Neural cell (in vitro differentiated cells): Measurements from ENCODE around the gene WHAMM.

Source experiments
- EZH2 ChIP-seq: fragments of 200-600, 300-800 bp; shearing (Covaris generic), sonication (generic); IDR thresholded peaks from 2 replicates; pipeline ENCODE4 v1.6.1; 2014; ENCODE audit warnings: antibody characterized with exemption, low read length, borderline replicate concordance, mild to moderate bottlenecking; ENCODE audit not compliant: insufficient read depth, poor library complexity, severe bottlenecking
- TF ChIP-seq, protein P1 (sequence below): fragments of 450-650 bp; IDR thresholded peaks from 2 replicates; pipeline ENCODE4 v1.5.1; 2014; ENCODE audit warnings: antibody characterized with exemption, mild to moderate bottlenecking, moderate library complexity; ENCODE audit not compliant: poor library complexity, severe bottlenecking

DNA sequence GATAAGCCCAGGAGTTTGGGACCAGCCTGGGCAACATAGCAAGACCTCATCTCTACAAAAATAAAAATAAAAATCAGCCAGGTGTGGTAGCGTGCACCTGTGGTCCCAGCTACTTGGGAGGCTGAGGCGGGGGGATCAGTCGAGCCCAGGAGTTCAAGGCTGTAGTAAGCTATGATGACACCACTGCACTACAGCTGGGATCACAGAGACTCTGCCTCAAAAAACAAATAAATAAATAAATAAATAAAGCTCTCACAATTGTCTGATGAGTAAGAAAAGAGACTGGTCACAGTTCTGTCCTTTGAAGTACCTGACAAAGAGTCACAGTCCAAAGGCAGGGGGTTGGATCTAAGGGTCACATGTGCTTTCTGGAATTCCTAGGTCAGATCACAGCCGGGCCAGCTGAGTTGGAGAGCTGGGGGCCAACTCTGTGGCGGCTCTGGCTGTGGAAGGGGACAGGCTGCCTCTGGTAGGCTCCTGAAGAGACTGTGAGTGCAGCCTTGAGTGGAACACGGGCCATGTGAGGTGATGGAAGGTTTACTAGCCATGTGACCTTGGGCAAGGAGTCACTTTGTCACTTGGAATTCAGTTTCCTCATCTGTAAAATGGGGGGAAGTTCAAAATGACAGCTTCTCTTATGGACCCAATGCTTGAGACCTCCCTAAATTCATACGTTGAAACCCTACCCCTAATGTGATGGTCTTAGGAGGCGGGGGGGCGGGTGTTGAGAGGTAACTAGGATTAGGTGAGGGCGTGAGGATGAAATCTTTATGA lies 47.2 kb downstream of the WHAMM start:
- TF ChIP-seq, protein P1, sequence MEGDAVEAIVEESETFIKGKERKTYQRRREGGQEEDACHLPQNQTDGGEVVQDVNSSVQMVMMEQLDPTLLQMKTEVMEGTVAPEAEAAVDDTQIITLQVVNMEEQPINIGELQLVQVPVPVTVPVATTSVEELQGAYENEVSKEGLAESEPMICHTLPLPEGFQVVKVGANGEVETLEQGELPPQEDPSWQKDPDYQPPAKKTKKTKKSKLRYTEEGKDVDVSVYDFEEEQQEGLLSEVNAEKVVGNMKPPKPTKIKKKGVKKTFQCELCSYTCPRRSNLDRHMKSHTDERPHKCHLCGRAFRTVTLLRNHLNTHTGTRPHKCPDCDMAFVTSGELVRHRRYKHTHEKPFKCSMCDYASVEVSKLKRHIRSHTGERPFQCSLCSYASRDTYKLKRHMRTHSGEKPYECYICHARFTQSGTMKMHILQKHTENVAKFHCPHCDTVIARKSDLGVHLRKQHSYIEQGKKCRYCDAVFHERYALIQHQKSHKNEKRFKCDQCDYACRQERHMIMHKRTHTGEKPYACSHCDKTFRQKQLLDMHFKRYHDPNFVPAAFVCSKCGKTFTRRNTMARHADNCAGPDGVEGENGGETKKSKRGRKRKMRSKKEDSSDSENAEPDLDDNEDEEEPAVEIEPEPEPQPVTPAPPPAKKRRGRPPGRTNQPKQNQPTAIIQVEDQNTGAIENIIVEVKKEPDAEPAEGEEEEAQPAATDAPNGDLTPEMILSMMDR: no peak
- no peak for TF ChIP-seq EZH2
